GM12878 (cell line): ENCODE data around the gene DRC1. TPM values are rescaled to one million over a fixed set of nuclear protein-coding genes. Genes with fewer than 3 reads are reported as not detected.

Experiments used
- polyA plus RNA-seq, 11 experiments: library from polyadenylated mRNA; depleted of rRNA in 4 of 11; unstranded in 6 of 11; stranded (reverse) in 5 of 11; fragments of >200 nt; fragmentation: Nextera tagmentation in 4 of 11; fragmentation: Illumina TruSeq in 1 of 11; extraction: Ambion mirVana in 4 of 11; extraction: Trizol in 1 of 11; gene quantifications; 1 replicate in 1 of 11; 2 replicates in 10 of 11; pipeline versions ENCODE4 v1.2.1 to v1.2.3, GENCODE V29; 2011 to 2016; ENCODE audit warnings: inconsistent platforms in 2 of 11, missing spikeins in 2 of 11, low read depth in 1 of 11
- total RNA-seq, 4 experiments: library from RNA; depleted of rRNA in 3 of 4; stranded (reverse); fragments of >200 nt in 3 of 4; fragmentation: Illumina TruSeq in 1 of 4; extraction: Trizol in 1 of 4; gene quantifications; 2 replicates each; pipeline versions ENCODE4 v1.2.1 to v1.2.3, GENCODE V29; 2013 to 2021

Gene DRC1
- total and polyA plus RNA-seq, 10 of the 15 experiments (the other 5 are each of a cell fraction or from before 2014, with no cell fraction given) = 0.03 TPM; not detected in 9

Other genes with a start within 250 kb of the DRC1 start
- gene GAREM2, start 228.8 kb upstream of the DRC1 start, total RNA-seq (2014; rRNA removed) = 0.23 and 0.38 TPM in 2 replicates
- 0.18 and 0.23 TPM in 2 replicates for gene GAREM2, start 228.8 kb upstream of the DRC1 start, total RNA-seq (2014; rRNA removed; fragmentation: Illumina TruSeq; extraction: Trizol)
- gene GAREM2, start 228.8 kb upstream of the DRC1 start, total RNA-seq (2021) = 0.85 and 1.4 TPM in 2 replicates
- 0.19 and 0.71 TPM in 2 replicates for gene GAREM2, start 228.8 kb upstream of the DRC1 start, polyA plus RNA-seq (2011; rRNA removed)
- gene GAREM2, start 228.8 kb upstream of the DRC1 start, polyA plus RNA-seq (2014; fragmentation: Illumina TruSeq; extraction: Trizol) = 0.25 and 0.56 TPM in 2 replicates
- under 1 TPM; 0.06 to 0.20 TPM for gene GAREM2, start 228.8 kb upstream of the DRC1 start, polyA plus RNA-seq (2014; fragmentation: Nextera tagmentation; extraction: Ambion mirVana)
- gene GAREM2, start 228.8 kb upstream of the DRC1 start, polyA plus RNA-seq (2014; rRNA removed) = 0.43 and 0.50 TPM in 2 replicates
- gene GAREM2, start 228.8 kb upstream of the DRC1 start, polyA plus RNA-seq (2016; fragmentation: Nextera tagmentation; extraction: Ambion mirVana) = under 1 TPM; 0.38 to 0.50 TPM
- gene HADHA, start 157.3 kb upstream of the DRC1 start, total RNA-seq (2014; rRNA removed) = 158 and 175 TPM in 2 replicates
- 170 TPM in 2 replicates for gene HADHA, start 157.3 kb upstream of the DRC1 start, total RNA-seq (2014; rRNA removed; fragmentation: Illumina TruSeq; extraction: Trizol)
- 160 and 161 TPM in 2 replicates for gene HADHA, start 157.3 kb upstream of the DRC1 start, total RNA-seq (2021)
- gene HADHA, start 157.3 kb upstream of the DRC1 start, polyA plus RNA-seq (2011; rRNA removed) = 194 and 208 TPM in 2 replicates
- 207 and 221 TPM in 2 replicates for gene HADHA, start 157.3 kb upstream of the DRC1 start, polyA plus RNA-seq (2014; fragmentation: Illumina TruSeq; extraction: Trizol)
- 100 to 1,000 TPM; 109 to 144 TPM for gene HADHA, start 157.3 kb upstream of the DRC1 start, polyA plus RNA-seq (2014; fragmentation: Nextera tagmentation; extraction: Ambion mirVana)
- 114 and 125 TPM in 2 replicates for gene HADHA, start 157.3 kb upstream of the DRC1 start, polyA plus RNA-seq (2014; rRNA removed)
- 100 to 1,000 TPM; 187 to 190 TPM for gene HADHA, start 157.3 kb upstream of the DRC1 start, polyA plus RNA-seq (2016; fragmentation: Nextera tagmentation; extraction: Ambion mirVana)
- 53.7 and 67.3 TPM in 2 replicates for gene HADHB, start 157.0 kb upstream of the DRC1 start, total RNA-seq (2014; rRNA removed)
- 68.8 and 69.3 TPM in 2 replicates for gene HADHB, start 157.0 kb upstream of the DRC1 start, total RNA-seq (2014; rRNA removed; fragmentation: Illumina TruSeq; extraction: Trizol)
- gene HADHB, start 157.0 kb upstream of the DRC1 start, total RNA-seq (2021) = 73.5 and 78.6 TPM in 2 replicates
- gene HADHB, start 157.0 kb upstream of the DRC1 start, polyA plus RNA-seq (2011; rRNA removed) = 123 and 161 TPM in 2 replicates
- 67.0 and 76.4 TPM in 2 replicates for gene HADHB, start 157.0 kb upstream of the DRC1 start, polyA plus RNA-seq (2014; fragmentation: Illumina TruSeq; extraction: Trizol)
- gene HADHB, start 157.0 kb upstream of the DRC1 start, polyA plus RNA-seq (2014; fragmentation: Nextera tagmentation; extraction: Ambion mirVana) = 100 to 1,000 TPM; 107 to 145 TPM
- gene HADHB, start 157.0 kb upstream of the DRC1 start, polyA plus RNA-seq (2014; rRNA removed) = 60.7 and 68.6 TPM in 2 replicates
- gene HADHB, start 157.0 kb upstream of the DRC1 start, polyA plus RNA-seq (2016; fragmentation: Nextera tagmentation; extraction: Ambion mirVana) = 100 to 1,000 TPM in 1 of 2 experiments, 10 to 100 TPM in 1; 97.5 to 104 TPM
- gene SELENOI, start 55.8 kb upstream of the DRC1 start, total RNA-seq (2014; rRNA removed) = 18.6 and 22.5 TPM in 2 replicates
- gene SELENOI, start 55.8 kb upstream of the DRC1 start, total RNA-seq (2014; rRNA removed; fragmentation: Illumina TruSeq; extraction: Trizol) = 26.6 and 27.6 TPM in 2 replicates
- gene SELENOI, start 55.8 kb upstream of the DRC1 start, total RNA-seq (2021) = 29.1 and 31.4 TPM in 2 replicates
- 17.2 and 21.6 TPM in 2 replicates for gene SELENOI, start 55.8 kb upstream of the DRC1 start, polyA plus RNA-seq (2011; rRNA removed)
- 20.0 and 23.2 TPM in 2 replicates for gene SELENOI, start 55.8 kb upstream of the DRC1 start, polyA plus RNA-seq (2014; fragmentation: Illumina TruSeq; extraction: Trizol)
- 1 to 10 TPM; 5.2 to 6.3 TPM for gene SELENOI, start 55.8 kb upstream of the DRC1 start, polyA plus RNA-seq (2014; fragmentation: Nextera tagmentation; extraction: Ambion mirVana)
- 12.1 and 13.3 TPM in 2 replicates for gene SELENOI, start 55.8 kb upstream of the DRC1 start, polyA plus RNA-seq (2014; rRNA removed)
- gene SELENOI, start 55.8 kb upstream of the DRC1 start, polyA plus RNA-seq (2016; fragmentation: Nextera tagmentation; extraction: Ambion mirVana) = 10 to 100 TPM; 15.0 to 17.6 TPM
- gene ADGRF3, start 55.1 kb upstream of the DRC1 start, total RNA-seq (2014; rRNA removed) = 0.40 and 0.54 TPM in 2 replicates
- gene ADGRF3, start 55.1 kb upstream of the DRC1 start, total RNA-seq (2014; rRNA removed; fragmentation: Illumina TruSeq; extraction: Trizol) = 0.67 and 1.1 TPM in 2 replicates
- 2.8 and 3.1 TPM in 2 replicates for gene ADGRF3, start 55.1 kb upstream of the DRC1 start, total RNA-seq (2021)
- 0.32 and 0.46 TPM in 2 replicates for gene ADGRF3, start 55.1 kb upstream of the DRC1 start, polyA plus RNA-seq (2011; rRNA removed)
- 0.44 and 1.0 TPM in 2 replicates for gene ADGRF3, start 55.1 kb upstream of the DRC1 start, polyA plus RNA-seq (2014; fragmentation: Illumina TruSeq; extraction: Trizol)
- gene ADGRF3, start 55.1 kb upstream of the DRC1 start, polyA plus RNA-seq (2014; fragmentation: Nextera tagmentation; extraction: Ambion mirVana) = under 1 TPM; 0.03 to 0.27 TPM
- 1.8 and 1.9 TPM in 2 replicates for gene ADGRF3, start 55.1 kb upstream of the DRC1 start, polyA plus RNA-seq (2014; rRNA removed)
- 1 to 10 TPM; 1.4 to 1.5 TPM for gene ADGRF3, start 55.1 kb upstream of the DRC1 start, polyA plus RNA-seq (2016; fragmentation: Nextera tagmentation; extraction: Ambion mirVana)
- under 0.01 and 0.05 TPM in 2 replicates for gene OTOF, start 76.2 kb downstream of the DRC1 start, total RNA-seq (2014; rRNA removed)
- not detected in 2 replicates for gene OTOF, start 76.2 kb downstream of the DRC1 start, total RNA-seq (2014; rRNA removed; fragmentation: Illumina TruSeq; extraction: Trizol)
- 0.29 TPM in 1 of 2 replicates, not detected in the other for gene OTOF, start 76.2 kb downstream of the DRC1 start, total RNA-seq (2021)
- gene OTOF, start 76.2 kb downstream of the DRC1 start, polyA plus RNA-seq (2011; rRNA removed) = 0.03 and 0.07 TPM in 2 replicates
- gene OTOF, start 76.2 kb downstream of the DRC1 start, polyA plus RNA-seq (2014; fragmentation: Illumina TruSeq; extraction: Trizol) = 0.07 TPM in 1 of 2 replicates, not detected in the other
- gene OTOF, start 76.2 kb downstream of the DRC1 start, polyA plus RNA-seq (2014; fragmentation: Nextera tagmentation; extraction: Ambion mirVana) = not detected
- 0.14 and 0.31 TPM in 2 replicates for gene OTOF, start 76.2 kb downstream of the DRC1 start, polyA plus RNA-seq (2014; rRNA removed)
- not detected for gene OTOF, start 76.2 kb downstream of the DRC1 start, polyA plus RNA-seq (2016; fragmentation: Nextera tagmentation; extraction: Ambion mirVana)
- gene CIB4, start 239.4 kb downstream of the DRC1 start, total RNA-seq (2014; rRNA removed) = not detected in 2 replicates
- gene CIB4, start 239.4 kb downstream of the DRC1 start, total RNA-seq (2014; rRNA removed; fragmentation: Illumina TruSeq; extraction: Trizol) = not detected in 2 replicates
- gene CIB4, start 239.4 kb downstream of the DRC1 start, total RNA-seq (2021) = not detected in 2 replicates
- gene CIB4, start 239.4 kb downstream of the DRC1 start, polyA plus RNA-seq (2011; rRNA removed) = not detected in 2 replicates
- not detected in 2 replicates for gene CIB4, start 239.4 kb downstream of the DRC1 start, polyA plus RNA-seq (2014; fragmentation: Illumina TruSeq; extraction: Trizol)
- gene CIB4, start 239.4 kb downstream of the DRC1 start, polyA plus RNA-seq (2014; fragmentation: Nextera tagmentation; extraction: Ambion mirVana) = not detected
- gene CIB4, start 239.4 kb downstream of the DRC1 start, polyA plus RNA-seq (2014; rRNA removed) = not detected in 2 replicates
- not detected for gene CIB4, start 239.4 kb downstream of the DRC1 start, polyA plus RNA-seq (2016; fragmentation: Nextera tagmentation; extraction: Ambion mirVana)